Liver (tissue), 9 donors: ENCODE results near the gene CHI3L2. TPM values are rescaled to one million over a fixed set of nuclear protein-coding genes. Genes with fewer than 3 reads are reported as not detected.

ENCODE experiments used
- DNase-seq: peaks from one replicate; pipeline ENCODE4 v3.0.0-alpha.2; 2017; ENCODE audit warnings: low spot score
- H3K27ac ChIP-seq, 2 donors: one replicate each; pipeline ENCODE4 v1.7.0; 2013; ENCODE audit warnings: inconsistent platforms in 2 of 2, low read length in 2 of 2, control low read depth in 1 of 2, low read depth in 1 of 2, mild to moderate bottlenecking in 1 of 2
- H3K27me3 ChIP-seq, 4 donors: one replicate each; pipeline versions ENCODE4 v1.6.1 to v1.7.0; 2013; ENCODE audit warnings: low read length in 3 of 4, inconsistent platforms in 1 of 4, mild to moderate bottlenecking in 1 of 4, moderate library complexity in 1 of 4; ENCODE audit not compliant: control insufficient read depth in 4 of 4, insufficient read depth in 4 of 4
- H3K36me3 ChIP-seq, 4 donors: one replicate each; pipeline versions ENCODE4 v1.6.1 to v1.7.0; 2013; ENCODE audit warnings: low read length in 3 of 4, mild to moderate bottlenecking in 3 of 4, low read depth in 1 of 4, moderate library complexity in 1 of 4; ENCODE audit not compliant: control insufficient read depth in 4 of 4, insufficient read depth in 3 of 4
- H3K4me1 ChIP-seq, 4 donors: one replicate each; pipeline versions ENCODE4 v1.6.1 to v1.7.0; 2013; ENCODE audit warnings: low read length in 3 of 4, mild to moderate bottlenecking in 3 of 4, moderate library complexity in 1 of 4; ENCODE audit not compliant: control insufficient read depth in 4 of 4, insufficient read depth in 4 of 4
- H3K4me3 ChIP-seq, 3 donors: one replicate each; pipeline versions ENCODE4 v1.6.1 to v1.7.0; 2013; ENCODE audit warnings: low read length in 3 of 3, control low read depth in 1 of 3, low read depth in 1 of 3, mild to moderate bottlenecking in 1 of 3
- H3K9ac ChIP-seq, 2 donors: one replicate each; pipeline ENCODE4 v1.7.0; 2013; ENCODE audit warnings: low read length in 2 of 2, mild to moderate bottlenecking in 2 of 2, moderate library complexity in 2 of 2, control low read depth in 1 of 2, low read depth in 1 of 2
- H3K9me3 ChIP-seq, 4 donors: one replicate each; pipeline versions ENCODE4 v1.6.1 to v1.7.0; 2013; ENCODE audit warnings: low read length in 3 of 4; ENCODE audit not compliant: control insufficient read depth in 4 of 4
- ATF3 ChIP-seq: IDR thresholded peaks from 2 replicates; pipeline ENCODE4 v1.6.1; 2016; ENCODE audit warnings: antibody characterized with exemption
- EGR1 ChIP-seq, 2 donors: IDR thresholded peaks; 2 replicates each; pipeline ENCODE4 v1.6.1; 2016 to 2018; ENCODE audit warnings: antibody characterized with exemption in 2 of 2, low read depth in 2 of 2
- FOXA1 ChIP-seq: IDR thresholded peaks from 2 replicates; pipeline ENCODE4 v1.6.1; 2016; ENCODE audit warnings: antibody characterized with exemption
- GABPA ChIP-seq, 2 donors: IDR thresholded peaks in 1 of 2; conservative IDR thresholded peaks in 1 of 2; 2 replicates each; pipeline ENCODE4 v1.6.1; 2016; ENCODE audit warnings: antibody characterized with exemption in 2 of 2, mild to moderate bottlenecking in 1 of 2, moderate library complexity in 1 of 2
- HNF4A ChIP-seq, 2 donors: conservative IDR thresholded peaks; 2 replicates each; pipeline ENCODE4 v1.6.1; 2016; ENCODE audit warnings: antibody characterized with exemption in 2 of 2, mild to moderate bottlenecking in 2 of 2
- HNF4G ChIP-seq: IDR thresholded peaks from 2 replicates; pipeline ENCODE4 v1.6.1; 2016; ENCODE audit warnings: antibody characterized with exemption
- JUND ChIP-seq, 2 donors: IDR thresholded peaks; 2 replicates each; pipeline ENCODE4 v1.6.1; 2016; ENCODE audit warnings: antibody characterized with exemption in 2 of 2
- MAX ChIP-seq: IDR thresholded peaks from 2 replicates; pipeline ENCODE4 v1.6.1; 2016; ENCODE audit warnings: antibody characterized with exemption
- NR2F2 ChIP-seq: IDR thresholded peaks from 2 replicates; pipeline ENCODE4 v1.6.1; 2016; ENCODE audit warnings: antibody characterized with exemption
- RAD21 ChIP-seq, 2 donors: IDR thresholded peaks; 2 replicates each; pipeline ENCODE4 v1.6.1; 2016; ENCODE audit warnings: antibody characterized with exemption in 2 of 2, mild to moderate bottlenecking in 2 of 2
- RXRA ChIP-seq, 2 donors: IDR thresholded peaks; 2 replicates each; pipeline ENCODE4 v1.6.1; 2017 to 2018; ENCODE audit warnings: antibody characterized with exemption in 2 of 2, mild to moderate bottlenecking in 1 of 2
- SP1 ChIP-seq: IDR thresholded peaks from 2 replicates; pipeline ENCODE4 v1.6.1; 2018; ENCODE audit warnings: antibody characterized with exemption, mild to moderate bottlenecking
- TAF1 ChIP-seq: conservative IDR thresholded peaks from 2 replicates; pipeline ENCODE4 v1.6.1; 2016; ENCODE audit warnings: antibody characterized with exemption, mild to moderate bottlenecking
- YY1 ChIP-seq: IDR thresholded peaks from 2 replicates; pipeline ENCODE4 v1.6.1; 2016; ENCODE audit warnings: antibody characterized with exemption, mild to moderate bottlenecking
- ZBTB33 ChIP-seq: IDR thresholded peaks from 2 replicates; pipeline ENCODE4 v1.6.1; 2016; ENCODE audit warnings: antibody characterized with exemption
- WGBS: extraction: QIAGEN DNeasy Blood & Tissue Kit; methylation state at CpG from one replicate; pipeline ENCODE4 v1.1.7; 2013; 5-methylcytosine and 5-hydroxymethylcytosine counted together
- polyA plus RNA-seq, 2 donors: library from polyadenylated mRNA; stranded (reverse) in 1 of 2; unstranded in 1 of 2; fragments of 200-250 nt in 1 of 2; fragments of >200 nt in 1 of 2; fragmentation: Nextera tagmentation in 1 of 2; extraction: Ambion mirVana in 1 of 2; gene quantifications; one replicate each; pipeline versions ENCODE4 v1.2.1 to v1.2.3, GENCODE V29; 2013 to 2015
- total RNA-seq, 2 donors: library from RNA; depleted of rRNA; stranded (reverse); fragments of >200 nt; gene quantifications; one replicate each; pipeline ENCODE4 v1.2.3, GENCODE V29; 2014
- TF ChIP-seq, protein P1 (sequence below): fragments of 150-350 bp; IDR thresholded peaks from 2 replicates; pipeline ENCODE4 v1.5.1; 2017; ENCODE audit warnings: improper control_type of control experiment, low read depth, low read length; ENCODE audit not compliant: missing input control
- donor health status: healthy.
- donor health status: healthy.
- donor health status: healthy.
- donor health status: healthy.
- donor health status: healthy.

CHI3L2 gene
- total and polyA plus RNA-seq, 4 donors = 0.07 to 0.32 (median 0.24) TPM

DNA sequence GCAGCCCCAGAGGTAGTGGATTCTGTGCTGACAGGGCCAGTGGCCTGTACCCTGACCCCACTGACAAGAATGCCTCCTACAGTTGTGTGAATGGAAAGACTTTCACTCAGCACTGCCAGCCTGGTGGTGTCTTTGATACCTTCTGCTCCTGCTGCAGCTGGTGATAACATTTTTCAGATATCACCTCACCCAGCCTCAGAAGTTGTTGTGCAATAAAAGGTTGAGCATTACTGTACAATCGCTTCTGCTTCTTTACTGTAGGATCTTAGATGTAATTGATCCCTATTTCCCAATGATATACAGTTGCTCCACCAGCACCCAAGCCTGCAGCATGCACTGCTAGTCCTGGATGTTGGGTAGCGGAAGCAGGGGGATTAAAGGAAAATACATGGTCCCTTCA is 58.4 kb downstream of the CHI3L2 start:
- H3K4me3 ChIP-seq = no peak overlapping the region
- peaks cover 0 to 5% (median 0%) of the 10 kb centered on the region in 4 donors for H3K4me1 ChIP-seq
- TF ChIP-seq TAF1 (no peak), MAX (no peak), GABPA (IDR thresholded peaks at IDR 0.05 in 1 of 2, conservative IDR thresholded peaks at IDR 0.05 in 1 of 2) (no peak), YY1 (no peak), ATF3 (no peak), EGR1 (IDR thresholded peaks at IDR 0.05; ENCODE audit: low read depth in 2 of 2) (no peak), JUND (IDR thresholded peaks at IDR 0.05) (no peak), RAD21 (IDR thresholded peaks at IDR 0.05) (no peak), RXRA (IDR thresholded peaks at IDR 0.05) (no peak), SP1 (no peak), ZBTB33 (no peak), HNF4A (conservative IDR thresholded peaks at IDR 0.05) (no peak)
- TF ChIP-seq, protein P1, sequence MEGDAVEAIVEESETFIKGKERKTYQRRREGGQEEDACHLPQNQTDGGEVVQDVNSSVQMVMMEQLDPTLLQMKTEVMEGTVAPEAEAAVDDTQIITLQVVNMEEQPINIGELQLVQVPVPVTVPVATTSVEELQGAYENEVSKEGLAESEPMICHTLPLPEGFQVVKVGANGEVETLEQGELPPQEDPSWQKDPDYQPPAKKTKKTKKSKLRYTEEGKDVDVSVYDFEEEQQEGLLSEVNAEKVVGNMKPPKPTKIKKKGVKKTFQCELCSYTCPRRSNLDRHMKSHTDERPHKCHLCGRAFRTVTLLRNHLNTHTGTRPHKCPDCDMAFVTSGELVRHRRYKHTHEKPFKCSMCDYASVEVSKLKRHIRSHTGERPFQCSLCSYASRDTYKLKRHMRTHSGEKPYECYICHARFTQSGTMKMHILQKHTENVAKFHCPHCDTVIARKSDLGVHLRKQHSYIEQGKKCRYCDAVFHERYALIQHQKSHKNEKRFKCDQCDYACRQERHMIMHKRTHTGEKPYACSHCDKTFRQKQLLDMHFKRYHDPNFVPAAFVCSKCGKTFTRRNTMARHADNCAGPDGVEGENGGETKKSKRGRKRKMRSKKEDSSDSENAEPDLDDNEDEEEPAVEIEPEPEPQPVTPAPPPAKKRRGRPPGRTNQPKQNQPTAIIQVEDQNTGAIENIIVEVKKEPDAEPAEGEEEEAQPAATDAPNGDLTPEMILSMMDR = no peak
- H3K27me3 ChIP-seq = no peaks in the 10 kb centered on the region
- 70% methylated on average over 2 of the region's 2 CpGs for WGBS
- H3K27ac ChIP-seq = no peak overlapping the region
- no peak for DNase-seq
- H3K9ac ChIP-seq = no peak overlapping the region
- H3K9me3 ChIP-seq = no peaks in the 10 kb centered on the region
- no peaks in the 10 kb centered on the region for H3K36me3 ChIP-seq

DNA sequence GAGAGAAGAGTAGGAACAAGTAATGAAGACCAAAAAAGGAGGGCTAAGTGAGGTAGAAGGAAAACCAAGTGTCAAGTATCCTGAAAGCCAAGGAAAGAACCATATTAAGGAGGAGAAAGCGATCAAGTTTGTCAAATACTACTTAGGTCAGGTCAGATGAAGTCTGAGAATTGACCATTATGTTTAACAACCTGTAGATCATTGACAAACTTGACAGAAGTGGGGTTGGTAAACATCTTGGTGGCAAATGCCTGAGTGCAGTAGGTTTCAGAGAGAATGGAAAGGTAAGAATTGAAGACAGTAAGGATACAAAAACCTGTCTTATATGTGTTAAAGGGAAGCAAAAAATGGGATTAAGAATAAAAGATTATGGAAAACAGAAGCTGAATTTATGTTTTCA is 59.4 kb downstream of the CHI3L2 start:
- Histone ChIP-seq H3K9ac (no peak overlapping the region), H3K27me3 (no peaks in the 10 kb centered on the region), H3K9me3 (no peaks in the 10 kb centered on the region), H3K4me1 (peaks cover 0 to 5% (median 0%) of the 10 kb centered on the region in 4 donors), H3K36me3 (no peaks in the 10 kb centered on the region), H3K27ac (no peak overlapping the region), H3K4me3 (no peak overlapping the region)
- 16% methylated on average over 1 of the region's 1 CpG for WGBS
- DNase-seq = no peak
- no peak for TF ChIP-seq TAF1
- no peak for TF ChIP-seq ATF3
- TF ChIP-seq HNF4A (conservative IDR thresholded peaks at IDR 0.05) = no peak
- TF ChIP-seq YY1 = no peak
- no peak for TF ChIP-seq ZBTB33
- no peak for TF ChIP-seq NR2F2
- TF ChIP-seq JUND (IDR thresholded peaks at IDR 0.05) = no peak
- TF ChIP-seq HNF4G = no peak
- TF ChIP-seq FOXA1 = no peak
- no peak for TF ChIP-seq GABPA (IDR thresholded peaks at IDR 0.05 in 1 of 2, conservative IDR thresholded peaks at IDR 0.05 in 1 of 2)
- TF ChIP-seq RXRA (IDR thresholded peaks at IDR 0.05) = no peak
- TF ChIP-seq MAX = no peak
- TF ChIP-seq, protein P1 = no peak
